ENCODE data around the gene RTN4RL1. TPM values are rescaled to one million over a fixed set of nuclear protein-coding genes. Genes with fewer than 3 reads are reported as not detected.
A peak's percentile ranks its signal among the peaks of the same experiment; 100 is the strongest.

Gene RTN4RL1
- total and polyA plus RNA-seq, 12 donors: 1.3 to 9.4 (median 6.1) TPM

GRCh38 chr17:1940810-1941185 is 84.3 kb downstream of the RTN4RL1 start:
- H3K27me3 ChIP-seq: no peaks in the 10 kb centered on the region
- WGBS, 4 donors: 90 to 94% (median 92%) methylated on average over 3 to 10 of the region's 10 CpGs
- H3K27ac ChIP-seq: no peak overlapping the region
- no peak for DNase-seq
- intact Hi-C loops (cut with DNase I): no loop called here
- H3K9me3 ChIP-seq (replicated peaks in 1 of 3): no peaks in the 10 kb centered on the region
- peaks cover 0 to 5% of the 10 kb centered on the region in 2 donors for H3K4me1 ChIP-seq (replicated peaks in 1 of 2)
- TF ChIP-seq, protein P1, sequence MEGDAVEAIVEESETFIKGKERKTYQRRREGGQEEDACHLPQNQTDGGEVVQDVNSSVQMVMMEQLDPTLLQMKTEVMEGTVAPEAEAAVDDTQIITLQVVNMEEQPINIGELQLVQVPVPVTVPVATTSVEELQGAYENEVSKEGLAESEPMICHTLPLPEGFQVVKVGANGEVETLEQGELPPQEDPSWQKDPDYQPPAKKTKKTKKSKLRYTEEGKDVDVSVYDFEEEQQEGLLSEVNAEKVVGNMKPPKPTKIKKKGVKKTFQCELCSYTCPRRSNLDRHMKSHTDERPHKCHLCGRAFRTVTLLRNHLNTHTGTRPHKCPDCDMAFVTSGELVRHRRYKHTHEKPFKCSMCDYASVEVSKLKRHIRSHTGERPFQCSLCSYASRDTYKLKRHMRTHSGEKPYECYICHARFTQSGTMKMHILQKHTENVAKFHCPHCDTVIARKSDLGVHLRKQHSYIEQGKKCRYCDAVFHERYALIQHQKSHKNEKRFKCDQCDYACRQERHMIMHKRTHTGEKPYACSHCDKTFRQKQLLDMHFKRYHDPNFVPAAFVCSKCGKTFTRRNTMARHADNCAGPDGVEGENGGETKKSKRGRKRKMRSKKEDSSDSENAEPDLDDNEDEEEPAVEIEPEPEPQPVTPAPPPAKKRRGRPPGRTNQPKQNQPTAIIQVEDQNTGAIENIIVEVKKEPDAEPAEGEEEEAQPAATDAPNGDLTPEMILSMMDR (IDR thresholded peaks at IDR 0.05): no peak
- TF ChIP-seq POLR2A (IDR thresholded peaks at IDR 0.05): no peak
- H3K36me3 ChIP-seq (replicated peaks in 1 of 2): no peaks in the 10 kb centered on the region
- H3K4me3 ChIP-seq: no peak overlapping the region

DNA sequence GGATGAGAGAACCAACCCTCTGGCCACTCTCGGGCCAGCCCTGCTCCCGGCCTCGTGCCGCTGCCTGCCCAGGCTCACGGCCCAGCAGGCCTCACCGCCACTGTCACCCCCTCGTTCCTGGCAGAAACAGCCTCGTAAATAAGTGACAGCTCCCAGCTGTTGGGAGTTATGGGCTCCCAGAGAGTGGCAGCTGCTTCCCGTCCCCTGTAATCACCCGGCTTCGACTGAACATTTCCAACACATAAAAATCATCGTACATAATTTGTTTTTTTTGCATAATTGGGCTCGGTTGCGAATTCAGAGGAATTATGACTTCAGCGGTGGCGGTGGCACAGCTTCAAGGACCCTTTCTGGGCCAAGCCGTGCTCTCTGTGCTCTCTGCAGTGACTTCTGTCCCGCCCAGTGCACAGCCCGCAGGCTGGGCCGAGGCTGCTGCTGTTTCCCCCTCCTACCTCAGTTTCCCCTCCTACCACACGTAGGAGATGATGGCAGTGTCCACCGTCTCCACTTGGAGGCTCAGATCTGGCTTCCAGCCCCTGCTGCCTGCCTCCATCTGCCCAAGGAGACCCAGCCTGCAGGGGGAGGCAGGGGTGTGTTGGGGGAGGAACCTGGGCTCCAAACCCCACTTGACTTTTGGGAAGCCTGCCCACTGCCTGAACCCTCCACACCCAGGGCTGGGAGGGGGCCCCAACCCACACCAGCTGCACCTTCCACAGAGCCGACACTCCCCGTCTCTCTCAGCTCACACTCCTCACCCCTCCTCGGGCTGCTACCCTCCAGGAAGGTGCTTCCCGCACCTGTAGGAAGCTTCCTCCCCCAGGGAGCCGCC is 84.9 kb downstream of the RTN4RL1 start:
- 63 to 77% (median 72%) methylated on average over 24 to 27 of the region's 27 CpGs for WGBS, 4 donors
- intact Hi-C loops (cut with DNase I): no loop called here
- Histone ChIP-seq H3K36me3 (replicated peaks in 1 of 2) (no peaks in the 10 kb centered on the region), H3K4me3 (no peak overlapping the region), H3K4me1 (replicated peaks in 1 of 2) (peaks cover 0 to 5% of the 10 kb centered on the region in 2 donors), H3K27me3 (no peaks in the 10 kb centered on the region), H3K27ac (peak overlapping the region in 2 of 5 donors; percentile 10 to 30), H3K9me3 (replicated peaks in 1 of 3) (no peaks in the 10 kb centered on the region)
- DNase-seq: peak in 1 of 7 donors; percentile 59
- no peak for TF ChIP-seq POLR2A (IDR thresholded peaks at IDR 0.05)
- TF ChIP-seq, protein P1 (IDR thresholded peaks at IDR 0.05): no peak

DNA sequence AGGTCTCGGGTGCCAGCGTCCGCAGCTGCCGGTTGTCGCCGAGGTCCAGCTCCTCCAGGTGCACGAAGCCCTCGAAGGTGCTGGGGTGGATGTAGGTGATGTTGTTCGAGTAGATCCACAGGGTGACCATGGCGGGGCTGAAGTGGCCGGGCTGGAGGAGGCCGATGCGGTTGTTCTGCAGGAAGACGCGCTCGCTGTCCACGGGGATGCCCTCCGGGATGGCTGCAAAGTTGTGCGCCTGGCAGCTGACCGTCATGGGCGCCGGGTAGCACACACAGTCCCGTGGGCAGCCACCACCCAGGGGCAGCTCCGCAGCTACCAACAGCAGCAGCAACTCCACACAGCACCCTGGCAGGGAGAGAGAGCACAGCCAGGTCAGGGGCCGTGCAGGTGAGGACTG is 87.7 kb downstream of the RTN4RL1 start:
- Histone ChIP-seq H3K27ac (no peak overlapping the region), H3K4me3 (no peak overlapping the region), H3K4me1 (replicated peaks in 1 of 2) (peaks cover 0 to 5% of the 10 kb centered on the region in 2 donors), H3K9me3 (replicated peaks in 1 of 3) (no peaks in the 10 kb centered on the region), H3K27me3 (no peaks in the 10 kb centered on the region), H3K36me3 (replicated peaks in 1 of 2) (no peaks in the 10 kb centered on the region)
- no peak for DNase-seq
- intact Hi-C loops (cut with DNase I): no loop called here
- 95 to 96% (median 95%) methylated on average over 11 to 25 of the region's 25 CpGs for WGBS, 4 donors
- TF ChIP-seq, protein P1 (IDR thresholded peaks at IDR 0.05): no peak
- TF ChIP-seq POLR2A (IDR thresholded peaks at IDR 0.05): no peak

DNA sequence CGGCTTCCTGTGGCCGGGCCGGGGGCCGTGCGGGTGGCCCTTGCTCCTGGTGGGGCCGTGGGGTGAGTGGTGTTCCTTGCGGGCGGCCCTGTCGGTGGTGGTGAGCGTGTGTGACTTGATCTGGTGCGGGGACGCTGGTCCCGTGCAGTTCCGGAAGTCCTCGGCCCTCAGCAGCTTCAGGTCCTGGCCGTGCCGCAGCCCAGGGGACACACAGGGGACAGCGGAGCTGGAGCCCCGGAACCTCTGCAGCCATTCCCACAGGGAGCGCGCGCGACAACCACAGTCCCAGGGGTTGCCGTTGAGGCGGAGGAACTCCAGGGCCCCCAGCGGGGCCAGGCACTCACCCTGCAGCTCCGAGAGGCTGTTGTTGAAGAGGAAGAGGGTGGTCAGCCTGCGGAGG is 88.4 kb downstream of the RTN4RL1 start:
- no peak overlapping the region for H3K27ac ChIP-seq
- no peaks in the 10 kb centered on the region for H3K9me3 ChIP-seq (replicated peaks in 1 of 3)
- intact Hi-C loops (cut with DNase I): no loop called here
- no peak for DNase-seq
- no peak overlapping the region for H3K4me3 ChIP-seq
- peaks cover 0 to 5% of the 10 kb centered on the region in 2 donors for H3K4me1 ChIP-seq (replicated peaks in 1 of 2)
- TF ChIP-seq POLR2A (IDR thresholded peaks at IDR 0.05): no peak
- TF ChIP-seq, protein P1 (IDR thresholded peaks at IDR 0.05): no peak
- no peaks in the 10 kb centered on the region for H3K36me3 ChIP-seq (replicated peaks in 1 of 2)
- 91 to 100% (median 93%) methylated on average over 11 to 28 of the region's 28 CpGs; no CpG with 5 or more reads in 1 of the 4 donors for WGBS, 4 donors
- H3K27me3 ChIP-seq: no peaks in the 10 kb centered on the region
